K562 (cell line): ENCODE measurements around the gene ODAD4. TPM values are rescaled to one million over a fixed set of nuclear protein-coding genes. Genes with fewer than 3 reads are reported as not detected.

Experiments
- ATAC-seq: fragments of 200-7000 bp; cut with Tn5 transposase; 3 replicates; pipeline ENCODE4 v1.9.1; 2020; ENCODE audit warnings: moderate library complexity
- BruUV-seq: library from RNA; stranded (reverse); fragments of 400-500 nt; replicated peaks from 2 replicates; lab custom pipeline; 2021; lab: Mats Ljungman, UMichigan
- CTCF ChIA-PET: fragments of 300-600 bp; formaldehyde crosslinking; extraction: SDS; loops from one replicate; lab custom pipeline; 2021; ENCODE audit warnings: low intra/inter-chr PET ratio; lab: Yijun Ruan, JAX
- POLR2A ChIA-PET: fragments of 300-600, 350-650 bp; sonication (Branson Sonifier 250); formaldehyde crosslinking; extraction: SDS; loops from one replicate; lab custom pipeline; 2021; ENCODE audit warnings: antibody characterized with exemption, inconsistent platforms; lab: Yijun Ruan, JAX
- DNase-seq, 4 experiments: peaks; one replicate each; pipeline versions ENCODE4 v3.0.0 to v3.0.0-alpha.2; 2011 to 2018; ENCODE audit warnings: low spot score in 3 of 4, mixed read lengths in 3 of 4; ENCODE audit errors: extremely low read depth in 1 of 4
- FAIRE-seq: peaks from 2 replicates; lab custom pipeline; 2011; peaks lifted over from hg19 to GRCh38; lab: Jason Lieb, UNC
- H2AFZ ChIP-seq: 2 replicates; pipeline ENCODE4 v1.6.0; 2011; ENCODE audit warnings: low read depth, low read length, control low read depth, inconsistent platforms
- H3K27ac ChIP-seq: fragments of 200-600 bp; 3 replicates; pipeline ENCODE4 v1.8.0; 2011; ENCODE audit warnings: low read depth, mild to moderate bottlenecking, control low read depth, inconsistent platforms, low read length, moderate library complexity, mixed read lengths; ENCODE audit errors: extremely low read depth
- H3K27me3 ChIP-seq, 2 experiments: fragments of 300-600 bp in 1 of 2; 2 replicates in 1 of 2; 3 replicates in 1 of 2; pipeline versions ENCODE4 v1.6.0 to v1.8.0; 2011; ENCODE audit warnings: inconsistent platforms in 2 of 2, low read length in 2 of 2, mild to moderate bottlenecking in 1 of 2, mixed read lengths in 1 of 2, moderate library complexity in 1 of 2; ENCODE audit not compliant: control insufficient read depth in 2 of 2, insufficient read depth in 2 of 2
- H3K36me3 ChIP-seq: fragments of 300-600 bp; 3 replicates; pipeline ENCODE4 v1.8.0; 2011; ENCODE audit warnings: mild to moderate bottlenecking, low read length, inconsistent platforms; ENCODE audit not compliant: control insufficient read depth, insufficient read depth
- H3K4me1 ChIP-seq, 2 experiments: fragments of 200-600 bp in 1 of 2; replicated peaks in 1 of 2; 2 replicates in 1 of 2; 3 replicates in 1 of 2; pipeline versions ENCODE4 v1.5.1 to v1.8.0; 2011; ENCODE audit warnings: inconsistent platforms in 2 of 2, low read length in 2 of 2, mild to moderate bottlenecking in 1 of 2, mixed read lengths in 1 of 2, moderate library complexity in 1 of 2; ENCODE audit not compliant: control insufficient read depth in 2 of 2, insufficient read depth in 2 of 2
- H3K4me2 ChIP-seq: 2 replicates; pipeline ENCODE4 v1.6.1; 2011; ENCODE audit warnings: low read length, control low read depth, inconsistent platforms, mixed read lengths; ENCODE audit not compliant: insufficient read depth
- H3K4me3 ChIP-seq: fragments of 200-600 bp; sonication (generic), shearing (Covaris generic); 2 replicates; pipeline ENCODE4 v1.5.1; 2016; ENCODE audit warnings: control low read depth, inconsistent platforms
- H3K79me2 ChIP-seq: fragments of 200-600 bp; 3 replicates; pipeline ENCODE4 v1.8.0; 2011; ENCODE audit warnings: low read length, inconsistent platforms; ENCODE audit not compliant: control insufficient read depth, insufficient read depth
- H3K9ac ChIP-seq, 2 experiments: 2 replicates each; pipeline versions ENCODE4 v1.6.0 to v1.6.1; 2011; ENCODE audit warnings: low read depth in 2 of 2, low read length in 2 of 2, control low read depth in 1 of 2, inconsistent platforms in 1 of 2, mild to moderate bottlenecking in 1 of 2, mixed read lengths in 1 of 2; ENCODE audit not compliant: insufficient read depth in 1 of 2
- H3K9me1 ChIP-seq: one replicate; pipeline ENCODE4 v1.6.0; 2011; ENCODE audit warnings: inconsistent platforms, mild to moderate bottlenecking, low read length, moderate library complexity; ENCODE audit not compliant: control insufficient read depth, insufficient read depth
- H3K9me3 ChIP-seq: replicated peaks from 2 replicates; pipeline ENCODE4 v1.5.1; 2011; ENCODE audit warnings: low read depth, low read length, inconsistent platforms; ENCODE audit not compliant: control insufficient read depth, insufficient read depth
- H4K20me1 ChIP-seq: replicated peaks from 2 replicates; pipeline ENCODE4 v1.6.1; 2011; ENCODE audit warnings: low read length, inconsistent platforms, mixed read lengths; ENCODE audit not compliant: control insufficient read depth, insufficient read depth
- ARID3A ChIP-seq: IDR thresholded peaks from 2 replicates; pipeline ENCODE4 v1.6.1; 2012; ENCODE audit warnings: low read depth, low read length, improper control_type of control experiment, borderline replicate concordance
- CBX2 ChIP-seq: fragments of 200-600 bp; sonication (generic); IDR thresholded peaks from one replicate; pipeline ENCODE4 v1.6.1; 2012; ENCODE audit warnings: mild to moderate bottlenecking, low read length, inconsistent platforms; ENCODE audit not compliant: insufficient read depth, poor library complexity, severe bottlenecking
- CREM ChIP-seq: IDR thresholded peaks from 2 replicates; pipeline ENCODE4 v1.6.1; 2014; ENCODE audit warnings: antibody characterized with exemption, low read depth
- CTCFL ChIP-seq: IDR thresholded peaks from 2 replicates; pipeline ENCODE4 v1.6.1; 2011; ENCODE audit warnings: borderline replicate concordance, low read depth, mild to moderate bottlenecking, moderate library complexity, low read length; ENCODE audit not compliant: insufficient read depth, poor library complexity, severe bottlenecking
- ELF4 ChIP-seq: fragments of 450-650 bp; formaldehyde crosslinking; IDR thresholded peaks from 2 replicates; pipeline ENCODE4 v1.4.0; 2022; ENCODE audit warnings: missing genetic modification characterization
- FOSL1 ChIP-seq: fragments of 200-800 bp; sonication (Bioruptor generic); conservative IDR thresholded peaks from 2 replicates; pipeline ENCODE4 v1.6.1; 2016; ENCODE audit warnings: missing genetic modification characterization, missing compliant biosample characterization
- HBP1 ChIP-seq: fragments of 450-650 bp; formaldehyde crosslinking; IDR thresholded peaks from 2 replicates; pipeline ENCODE4 v1.4.0; 2022; ENCODE audit warnings: missing genetic modification characterization
- MECOM ChIP-seq: fragments of 250-450 bp; sonication (Bioruptor Pico); IDR thresholded peaks from 2 replicates; pipeline ENCODE4 v1.8.0; 2022; ENCODE audit warnings: inconsistent platforms
- NCOA6 ChIP-seq: fragments of 450-650 bp; IDR thresholded peaks from 2 replicates; pipeline ENCODE4 v1.6.1; 2017; ENCODE audit warnings: mild to moderate bottlenecking
- POLR3A ChIP-seq: IDR thresholded peaks from 2 replicates; pipeline ENCODE4 v1.6.1; 2011; ENCODE audit warnings: borderline replicate concordance, mild to moderate bottlenecking, moderate library complexity; ENCODE audit not compliant: insufficient read length, insufficient read depth; ENCODE audit errors: extremely low read depth
- RFX7 ChIP-seq: fragments of 250-450 bp; sonication (Bioruptor Pico); IDR thresholded peaks from 2 replicates; pipeline ENCODE4 v1.5.1; 2021; ENCODE audit warnings: mild to moderate bottlenecking
- ZNF347 ChIP-seq: fragments of 450-650 bp; formaldehyde crosslinking; IDR thresholded peaks from 2 replicates; pipeline ENCODE4 v1.4.0; 2020; ENCODE audit warnings: low read depth, mild to moderate bottlenecking, moderate library complexity
- ZNF398 ChIP-seq: fragments of 250-450 bp; sonication (Bioruptor Pico); IDR thresholded peaks from 2 replicates; pipeline ENCODE4 v1.8.0; 2021; ENCODE audit warnings: moderate library complexity, mild to moderate bottlenecking, inconsistent platforms
- ZNF79 ChIP-seq: fragments of 250-450 bp; sonication (Bioruptor Pico); IDR thresholded peaks from 2 replicates; pipeline ENCODE4 v1.4.0; 2020; ENCODE audit warnings: low read depth, mild to moderate bottlenecking, moderate library complexity
- WGBS: fragments of 100-300 bp; shearing (Covaris generic); methylation state at CpG from one replicate; pipeline ENCODE4 v1.1.6; 2016; ENCODE audit warnings: low coverage, mixed read lengths; ENCODE audit not compliant: insufficient coverage; ENCODE audit errors: missing lambda C conversion rate; 5-methylcytosine and 5-hydroxymethylcytosine counted together
- in situ Hi-C: fragments of 300-500 bp; cut with MboI; formaldehyde crosslinking; loops from 4 replicates; pipeline ENCODE4 v1.15.0; 2018; ENCODE audit warnings: inconsistent platforms, mixed read lengths
- intact Hi-C: fragments of 100-400 bp; cut with micrococcal nuclease; formaldehyde crosslinking; loops from 2 replicates; pipeline ENCODE4 v1.14.2; 2022
- polyA plus RNA-seq, 8 experiments: library from polyadenylated mRNA; depleted of rRNA in 4 of 8; stranded (reverse) in 5 of 8; unstranded in 3 of 8; fragments of >200 nt; fragmentation: Nextera tagmentation in 2 of 8; fragmentation: Illumina TruSeq in 1 of 8; extraction: Ambion mirVana in 2 of 8; extraction: Trizol in 1 of 8; gene quantifications; 2 replicates each; pipeline versions ENCODE4 v1.2.1 to v1.2.3, GENCODE V29; 2011 to 2014; ENCODE audit warnings: inconsistent platforms in 1 of 8, missing spikeins in 1 of 8
- total RNA-seq, 7 experiments: library from RNA; depleted of rRNA in 6 of 7; stranded (reverse); fragments of >200 nt in 6 of 7; fragmentation: Illumina TruSeq in 2 of 7; extraction: Trizol in 2 of 7; gene quantifications; 2 replicates each; pipeline versions ENCODE4 v1.2.1 to v1.2.3, GENCODE V29; 2011 to 2021; ENCODE audit warnings: low replicate concordance in 1 of 7

Gene ODAD4
- total and polyA plus RNA-seq, 9 of the 15 experiments (the other 6 are each of a cell fraction or from before 2014, with no cell fraction given): 0.09 to 0.98 (median 0.51) TPM

- WGBS: 100% methylated on average over 1 of the region's 1 CpG
- Histone ChIP-seq H3K9ac (no peak overlapping the region), H3K9me1 (peaks cover 10% of the 10 kb centered on the region), H3K4me1 (peaks cover 16 to 30% of the 10 kb centered on the region in 2 experiments; a peak in 4 of 5 replicates), H3K36me3 (peaks cover 94% of the 10 kb centered on the region), H2AFZ (no peak overlapping the region), H3K27ac (no peak overlapping the region), H3K79me2 (peaks cover 59% of the 10 kb centered on the region), H3K27me3 (no peaks in the 10 kb centered on the region), H3K4me3 (no peak overlapping the region), H4K20me1 (peaks cover 32% of the 10 kb centered on the region), H3K9me3 (no peaks in the 10 kb centered on the region), H3K4me2 (no peak overlapping the region)
- DNase-seq (no peak), ATAC-seq (no peak), FAIRE-seq (no peak)
- ChIA-PET POLR2A (interaction anchor here (0.7 to 1.9 kb wide), 3 partner anchors 8 to 161 kb away, joined by 3 to 7 read pairs (median 3); no protein-coding TSS in a partner anchor), CTCF (interaction anchor here (0.6 kb wide), 1 partner anchor 264 kb away, joined by 4 read pairs; no protein-coding TSS in a partner anchor)
- intact Hi-C loops (no loop called here), in situ Hi-C loops (no loop called here)
- BruUV-seq: no TSS peak
- TF ChIP-seq ELF4 (CRISPR knock-in tag) (no peak), ZNF398 (CRISPR knock-in tag) (no peak), RFX7 (CRISPR knock-in tag) (no peak), POLR3A (no peak), HBP1 (CRISPR knock-in tag) (no peak), ZNF79 (CRISPR knock-in tag) (no peak), ARID3A (no peak), NCOA6 (no peak), CBX2 (no peak), ZNF347 (CRISPR knock-in tag) (no peak), CTCFL (no peak), CREM (no peak), MECOM (no peak), FOSL1 (tag) (no peak)
Measured at GRCh38 chr17:41912925-41913324, 17.5 kb upstream of the ODAD4 start.
